ENCODE results near the gene CORO1C.
"Not testable (repeated sequence)": the region's sequence is repeated elsewhere in the genome, so short reads cannot be mapped to it uniquely, and the experiment has no call there.

Gene CORO1C

GRCh38 chr12:108622921-108623514, 108.3 kb downstream of the CORO1C start:
- DNase-seq (ENCODE audit: low read depth) = no peak
- no peak for TF ChIP-seq CTCF (conservative IDR thresholded peaks at IDR 0.05; ENCODE audit: low read depth, low read length)
- no peak overlapping the region for H3K4me3 ChIP-seq (ENCODE audit: low read depth, low read length)

- no peak overlapping the region for H3K4me3 ChIP-seq (ENCODE audit: low read depth, low read length)
- TF ChIP-seq CTCF (conservative IDR thresholded peaks at IDR 0.05; ENCODE audit: low read depth, low read length) = no peak
- DNase-seq (ENCODE audit: low read depth) = peak; percentile 61
Observed at GRCh38 chr12:108622421-108622820, 108.9 kb downstream of the CORO1C start.

GRCh38 chr12:108621161-108621560, 110.2 kb downstream of the CORO1C start:
- no peak for DNase-seq (ENCODE audit: low read depth)
- H3K4me3 ChIP-seq (ENCODE audit: low read depth, low read length) = no peak overlapping the region
- TF ChIP-seq CTCF (conservative IDR thresholded peaks at IDR 0.05; ENCODE audit: low read depth, low read length) = no peak

GRCh38 chr12:108620236-108620879, 111.0 kb downstream of the CORO1C start:
- no peak overlapping the region for H3K4me3 ChIP-seq (ENCODE audit: low read depth, low read length)
- peak; percentile 91 for DNase-seq (ENCODE audit: low read depth)
- TF ChIP-seq CTCF (conservative IDR thresholded peaks at IDR 0.05; ENCODE audit: low read depth, low read length) = no peak

GRCh38 chr12:108619369-108620160, 111.8 kb downstream of the CORO1C start:
- TF ChIP-seq CTCF (conservative IDR thresholded peaks at IDR 0.05; ENCODE audit: low read depth, low read length) = no peak
- no peak for DNase-seq (ENCODE audit: low read depth)
- no peak overlapping the region for H3K4me3 ChIP-seq (ENCODE audit: low read depth, low read length)

- not testable (repeated sequence) for DNase-seq (ENCODE audit: low read depth); H3K4me3 ChIP-seq (ENCODE audit: low read depth, low read length)
Observed at GRCh38 chr12:108618953-108619274, 112.4 kb downstream of the CORO1C start.

GRCh38 chr12:108618079-108618952, 113.0 kb downstream of the CORO1C start:
- no peak overlapping the region for H3K4me3 ChIP-seq (ENCODE audit: low read depth, low read length)
- TF ChIP-seq CTCF (conservative IDR thresholded peaks at IDR 0.05; ENCODE audit: low read depth, low read length) = peak; percentile 95
- peak; percentile 90 for DNase-seq (ENCODE audit: low read depth)
